Suppressor macrophage (primary cell): ENCODE results near the gene BBS1.

Source experiments
- DNase-seq, 4 experiments: peaks; one replicate each; pipeline ENCODE4 v3.0.0-alpha.2; 2020 to 2022

Gene BBS1

DNA sequence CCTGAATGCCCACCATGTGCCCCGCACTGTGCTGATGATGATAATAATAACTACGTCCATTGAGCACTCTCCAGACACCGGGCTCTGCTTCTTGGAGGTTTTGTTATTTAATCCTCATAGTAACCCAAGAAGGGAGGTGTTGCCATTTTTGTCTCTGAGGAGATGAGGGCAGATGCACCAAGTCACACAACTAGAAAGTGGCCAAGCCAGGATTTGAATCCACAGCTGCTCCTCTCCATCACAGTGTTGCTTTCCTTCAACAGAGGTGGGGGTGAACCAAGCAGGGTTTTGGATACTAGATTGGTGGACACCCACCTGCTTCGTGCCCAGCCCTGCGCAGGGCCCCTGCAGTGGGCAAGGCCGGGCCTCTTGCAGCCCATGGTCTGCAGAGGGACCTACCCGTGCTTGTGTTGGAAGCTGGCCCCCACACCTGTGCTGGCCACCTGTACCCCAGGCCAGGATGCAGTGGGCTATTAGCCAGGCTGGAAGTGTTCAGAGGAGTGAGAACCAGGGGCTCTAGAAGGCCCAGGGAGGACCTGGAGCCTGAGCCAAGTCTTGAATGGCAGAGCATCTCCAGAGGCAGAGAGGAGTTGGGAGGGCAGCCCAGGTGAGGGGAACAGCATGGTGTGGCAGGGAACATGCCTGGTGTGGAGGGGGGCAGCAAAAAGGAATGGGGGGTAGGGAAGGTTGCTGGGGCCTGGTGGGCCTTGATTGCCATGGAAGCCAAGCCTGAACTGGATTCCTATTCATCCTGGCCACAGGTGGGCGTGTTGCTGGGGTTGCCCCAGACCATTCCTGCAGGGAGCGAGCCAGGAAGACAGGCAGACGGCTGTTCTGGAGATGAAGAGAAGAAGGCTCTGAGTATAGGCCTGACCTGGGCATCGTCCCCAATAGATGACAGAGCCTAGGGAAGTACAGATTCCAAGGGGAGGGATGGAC lies 32.9 kb upstream of the BBS1 start:
- no peak for DNase-seq

DNA sequence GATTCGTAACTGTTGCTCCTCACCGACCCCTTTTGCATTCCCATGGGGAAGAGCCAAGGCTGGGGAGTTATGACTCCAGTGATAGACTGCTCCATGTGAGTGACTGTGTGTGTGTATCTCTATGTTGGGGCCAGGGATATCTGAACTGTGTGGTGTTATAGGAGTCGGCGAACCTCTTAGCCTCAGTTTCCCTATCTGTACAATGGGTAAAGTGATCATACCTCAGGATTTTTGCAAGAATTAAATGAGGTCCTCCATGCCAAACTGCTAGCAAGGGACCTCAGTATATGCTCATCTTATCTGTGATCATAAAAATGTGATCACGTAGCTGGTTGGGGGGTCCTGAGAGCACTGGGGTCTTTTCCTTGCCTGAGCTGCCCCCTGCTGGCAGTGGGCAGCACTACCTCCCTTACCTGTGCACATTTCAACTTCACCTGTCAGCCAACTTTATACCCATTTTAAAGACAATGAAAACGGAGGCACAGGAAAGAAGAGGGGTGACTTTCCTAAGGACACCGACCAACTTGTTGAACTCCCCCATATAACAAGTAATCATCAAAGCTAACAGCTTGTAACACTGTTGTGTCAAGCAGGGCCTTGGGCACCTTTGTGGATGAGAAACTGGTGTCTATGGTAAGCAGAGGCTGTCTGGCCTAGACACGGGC lies 31.6 kb upstream of the BBS1 start:
- DNase-seq, result peak in 2 of 4 experiments; percentile 27 to 38

DNA sequence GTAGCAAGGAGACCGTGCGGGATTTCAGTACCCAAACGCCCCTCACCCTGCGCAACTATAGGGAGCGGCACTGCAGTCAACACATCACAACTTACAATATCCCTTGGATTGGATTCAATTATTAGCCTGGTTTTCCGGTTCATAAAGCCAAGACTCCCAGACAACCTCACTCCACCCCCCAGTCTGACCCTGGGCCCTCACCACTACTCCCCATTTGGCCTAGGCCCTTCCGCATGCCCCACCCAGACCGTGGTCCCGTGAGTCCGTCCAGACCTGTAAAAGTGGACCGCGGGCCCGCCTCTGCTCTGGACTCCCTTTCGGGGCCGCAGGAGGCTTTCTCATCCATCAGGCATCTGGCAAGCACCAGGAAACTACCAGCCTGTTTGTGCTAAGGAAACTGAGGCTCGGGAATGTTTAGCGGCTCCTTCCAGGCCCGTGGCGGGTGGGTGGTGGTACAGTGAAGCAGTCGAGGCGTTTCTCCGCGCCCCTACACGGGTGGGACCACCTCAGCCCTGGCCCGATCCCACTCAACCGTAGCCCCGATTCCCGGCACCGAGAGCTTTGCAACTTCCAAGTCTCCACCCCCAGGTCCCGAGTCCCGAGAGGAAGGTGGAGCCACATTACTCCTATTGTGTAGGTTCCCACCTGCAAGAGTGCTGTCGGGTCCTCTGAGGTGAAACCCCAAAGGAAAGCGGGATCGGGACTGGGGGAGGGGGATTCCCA lies 30.9 kb upstream of the BBS1 start:
- DNase-seq, result peak; percentile 32 to 65 (median 50)

DNA sequence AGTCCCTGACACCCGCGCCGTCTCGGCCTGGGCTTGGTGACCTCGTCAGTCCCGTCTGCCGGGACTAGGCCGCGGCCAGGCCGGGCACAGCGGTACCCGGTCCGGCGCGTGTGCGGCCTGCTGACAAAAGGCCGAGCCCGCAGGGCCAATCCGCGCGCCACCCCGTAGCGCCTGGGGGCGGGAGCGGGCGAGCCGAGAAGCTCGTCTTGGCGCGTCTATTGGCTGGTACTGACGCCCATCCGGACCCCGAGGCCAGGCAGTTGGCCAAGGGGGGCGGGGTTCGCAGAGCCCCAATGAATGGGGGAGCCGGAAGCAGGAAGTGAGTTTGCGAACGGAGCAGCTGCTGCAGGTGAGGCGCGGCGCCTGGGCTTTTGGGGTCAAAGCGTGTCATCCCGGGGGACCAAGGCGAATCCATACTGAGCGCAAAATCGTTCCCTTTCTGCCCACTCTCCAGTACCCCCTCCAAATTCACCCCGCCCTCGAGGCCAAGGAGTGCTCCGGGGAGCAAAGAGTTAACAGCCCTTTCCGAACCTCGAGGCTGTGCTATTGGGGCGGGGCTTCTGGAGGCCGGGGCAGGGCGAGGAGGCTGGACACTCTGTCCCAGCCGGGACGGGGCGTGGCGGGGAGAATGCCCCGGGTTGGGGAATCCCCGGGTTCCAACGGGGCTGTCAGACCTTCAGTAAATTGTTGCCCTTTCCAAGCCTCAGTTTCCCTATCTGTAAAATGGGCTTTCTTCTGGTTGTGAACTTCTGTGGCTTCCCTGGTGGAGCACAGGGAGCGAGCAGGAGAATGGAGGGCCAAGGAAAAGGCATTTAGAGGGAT lies 30.1 kb upstream of the BBS1 start, which contains the start of gene DPP3:
Gene DPP3 (plus strand): TSS at position 318 of the 822 bp plus-strand sequence. CDS start 1,767 bp downstream, outside the sequence.
- peak; percentile 98 to 100 (median 99) for DNase-seq

DNA sequence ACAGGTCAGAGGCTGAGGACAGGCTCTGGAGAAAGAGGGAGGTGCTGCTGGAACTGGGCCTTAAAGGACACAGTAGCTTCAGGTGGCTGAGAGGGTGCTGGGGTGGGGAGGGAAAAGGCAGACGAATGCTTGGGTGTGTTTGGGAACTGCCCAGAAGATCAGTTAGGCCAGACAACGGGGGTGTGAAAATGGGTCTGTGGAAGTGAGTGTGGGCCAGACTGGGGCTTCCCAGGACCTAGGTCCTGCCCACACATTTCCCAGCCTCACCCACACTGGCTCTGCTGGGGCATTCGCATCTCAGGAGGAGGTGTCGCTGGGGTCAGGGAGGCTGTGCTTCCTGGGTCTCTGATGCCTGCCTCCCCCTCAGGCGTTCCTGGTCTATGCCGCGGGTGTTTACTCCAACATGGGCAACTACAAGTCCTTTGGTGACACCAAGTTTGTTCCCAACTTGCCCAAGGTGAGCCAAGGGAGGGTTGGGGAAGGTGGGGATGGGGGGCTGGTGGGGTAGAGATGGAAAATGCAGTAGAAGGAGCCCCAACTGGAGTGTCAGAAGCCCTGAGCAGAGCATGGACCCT lies 25.5 kb upstream of the BBS1 start:
- DNase-seq, result peak in 1 of 4 experiments; percentile 11

DNA sequence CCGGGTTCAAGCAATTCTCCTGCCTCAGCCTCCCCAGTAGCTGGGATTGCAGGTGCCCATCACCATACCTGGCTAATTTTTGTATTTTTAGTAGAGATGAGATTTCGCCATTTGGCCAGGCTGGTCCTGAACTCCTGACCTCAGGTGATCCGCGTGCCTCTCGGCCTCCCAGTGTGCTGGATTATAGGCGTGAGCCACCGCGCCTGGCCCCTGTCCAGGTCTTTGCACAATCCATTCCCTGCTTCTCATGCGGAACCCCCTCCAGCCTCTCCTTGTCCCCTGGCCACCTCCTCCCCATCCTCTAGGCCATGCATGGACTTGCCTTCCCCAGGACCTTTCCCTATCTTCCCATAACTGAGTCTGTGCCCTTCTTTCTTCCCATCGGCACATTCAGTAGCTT lies 21.5 kb upstream of the BBS1 start:
- no peak for DNase-seq

DNA sequence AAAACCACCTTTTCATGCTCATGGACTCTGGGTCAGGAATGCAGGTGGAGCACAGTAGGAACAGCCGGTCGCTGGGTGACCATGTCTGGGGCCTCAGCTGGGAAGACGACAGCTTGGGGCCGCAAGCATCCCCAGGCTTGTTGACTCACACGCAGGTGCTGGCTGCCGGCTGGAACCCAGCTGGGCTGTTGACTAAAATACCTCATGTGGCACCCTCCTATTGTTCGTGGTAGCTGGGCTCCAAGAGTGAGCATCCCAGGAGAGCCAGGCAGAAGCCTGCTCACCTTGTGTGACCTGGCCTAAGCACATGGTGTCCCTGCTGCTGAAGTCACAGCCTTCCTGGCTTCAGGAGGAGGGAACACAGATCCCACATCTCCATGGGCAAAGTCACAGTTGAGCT lies 20.8 kb upstream of the BBS1 start:
- no peak for DNase-seq

DNA sequence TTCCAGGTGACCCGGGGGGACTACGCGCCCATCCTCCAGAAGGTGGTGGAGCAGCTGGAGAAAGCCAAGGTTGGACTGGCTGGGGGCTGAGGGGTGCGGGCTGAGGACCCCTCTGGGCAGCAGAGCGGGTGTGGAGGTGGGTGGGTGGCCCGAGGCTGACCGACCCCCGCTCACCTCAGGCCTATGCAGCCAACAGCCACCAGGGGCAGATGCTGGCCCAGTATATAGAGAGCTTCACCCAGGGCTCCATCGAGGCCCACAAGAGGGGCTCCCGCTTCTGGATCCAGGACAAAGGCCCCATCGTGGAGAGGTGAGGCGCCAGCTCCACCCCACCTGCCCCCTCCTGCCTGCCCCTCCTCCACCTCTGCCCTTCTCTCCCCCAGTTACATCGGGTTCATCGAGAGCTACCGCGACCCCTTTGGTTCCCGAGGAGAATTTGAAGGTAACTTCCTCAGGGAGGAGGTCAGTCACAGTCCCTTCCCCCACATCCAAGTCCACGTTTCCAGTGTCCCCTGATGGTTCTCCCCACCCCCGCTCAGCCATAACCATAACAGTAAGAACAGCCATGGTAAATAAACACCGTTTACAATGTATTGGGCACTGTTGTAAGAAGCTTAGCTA lies 19.0 kb upstream of the BBS1 start:
- DNase-seq, result no peak

DNA sequence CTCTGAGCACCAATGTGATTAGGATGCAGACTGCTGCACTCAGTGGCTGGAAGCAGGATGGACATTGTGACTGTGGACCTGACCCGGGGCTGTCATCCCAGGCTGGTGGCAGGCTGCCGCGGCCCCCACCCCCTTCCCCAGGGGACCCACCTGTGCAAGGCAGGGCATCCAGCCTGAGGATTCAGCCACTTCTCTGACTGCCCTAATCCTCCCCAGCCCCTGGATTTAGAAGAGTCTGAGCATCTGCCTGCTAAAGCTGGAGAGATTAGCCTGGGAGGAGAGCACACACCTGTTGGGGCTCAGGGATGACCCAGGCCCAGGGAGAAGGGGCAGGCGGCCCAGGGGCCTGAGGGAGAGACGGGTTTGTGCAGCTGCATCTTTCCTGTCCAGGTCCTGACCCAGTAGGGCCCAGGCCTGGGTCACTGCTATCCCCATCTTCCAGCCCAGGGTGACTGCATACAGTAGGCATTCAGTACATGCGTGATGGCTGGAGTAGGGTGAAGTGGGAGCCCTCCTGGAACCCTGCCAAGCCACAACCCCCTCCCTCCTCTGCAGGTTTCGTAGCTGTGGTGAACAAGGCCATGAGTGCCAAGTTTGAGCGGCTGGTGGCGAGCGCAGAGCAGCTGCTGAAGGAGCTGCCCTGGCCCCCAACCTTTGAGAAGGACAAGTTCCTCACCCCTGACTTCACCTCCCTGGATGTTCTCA lies 18.1 kb upstream of the BBS1 start:
- no peak for DNase-seq

DNA sequence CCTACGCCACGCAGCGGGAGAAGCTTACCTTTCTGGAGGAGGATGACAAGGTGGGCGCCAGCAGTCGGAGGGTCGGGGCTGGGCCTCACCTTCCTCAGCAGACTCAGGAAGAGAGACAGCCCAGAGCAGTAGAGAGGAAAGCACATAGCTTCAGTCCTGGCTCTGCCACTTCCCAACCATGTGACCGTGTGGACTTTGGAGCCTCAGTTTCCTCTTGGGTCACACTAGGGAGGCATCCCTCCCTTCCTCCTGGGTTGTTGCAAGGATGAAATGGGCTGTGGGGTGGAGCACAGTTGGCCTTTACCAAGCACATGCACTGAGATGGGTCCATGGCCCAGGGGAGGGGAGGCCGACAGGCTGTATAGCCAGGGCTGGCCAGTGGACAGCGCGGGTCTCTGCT lies 17.3 kb upstream of the BBS1 start:
- DNase-seq, result no peak

DNA sequence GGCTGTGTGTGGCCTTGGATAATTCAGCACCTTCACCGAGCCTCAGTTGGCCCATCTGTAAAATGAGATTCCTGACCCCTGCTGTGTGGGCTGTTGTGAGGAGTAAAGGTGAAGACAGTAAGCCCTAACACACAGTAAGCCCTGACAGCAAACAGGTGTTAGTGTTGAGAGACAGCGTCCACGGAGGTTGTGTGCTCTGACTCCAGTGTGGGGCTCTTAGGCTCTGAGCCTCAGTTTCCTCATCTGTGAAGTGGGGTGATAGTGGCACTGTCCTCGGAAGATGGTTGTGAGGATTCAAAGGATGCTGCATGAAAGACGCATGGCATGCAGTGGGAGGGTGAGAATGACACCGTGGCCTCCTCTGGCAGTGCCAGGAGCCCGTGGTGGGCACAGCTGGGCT lies 16.0 kb upstream of the BBS1 start:
- no peak for DNase-seq

DNA sequence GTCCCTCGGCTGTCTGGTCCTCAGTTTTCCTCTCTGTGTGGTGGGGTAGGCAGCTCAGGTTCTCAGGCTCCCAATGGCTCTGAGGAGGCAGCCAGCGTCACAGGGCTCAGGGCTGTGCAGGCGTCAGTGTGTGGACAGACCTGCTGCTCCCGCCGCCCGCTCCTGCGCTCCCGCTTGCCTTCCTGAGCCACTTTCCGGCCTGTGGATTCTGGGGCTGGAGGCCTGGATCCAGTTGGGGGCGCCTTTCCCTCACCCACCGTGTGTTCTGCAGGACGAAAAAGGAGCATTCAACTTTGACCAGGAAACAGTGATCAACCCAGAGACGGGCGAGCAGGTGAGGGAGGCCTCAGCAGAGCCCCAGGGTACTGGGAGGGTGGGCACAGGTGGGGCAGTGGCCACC lies 15.5 kb upstream of the BBS1 start:
- DNase-seq, result no peak

DNA sequence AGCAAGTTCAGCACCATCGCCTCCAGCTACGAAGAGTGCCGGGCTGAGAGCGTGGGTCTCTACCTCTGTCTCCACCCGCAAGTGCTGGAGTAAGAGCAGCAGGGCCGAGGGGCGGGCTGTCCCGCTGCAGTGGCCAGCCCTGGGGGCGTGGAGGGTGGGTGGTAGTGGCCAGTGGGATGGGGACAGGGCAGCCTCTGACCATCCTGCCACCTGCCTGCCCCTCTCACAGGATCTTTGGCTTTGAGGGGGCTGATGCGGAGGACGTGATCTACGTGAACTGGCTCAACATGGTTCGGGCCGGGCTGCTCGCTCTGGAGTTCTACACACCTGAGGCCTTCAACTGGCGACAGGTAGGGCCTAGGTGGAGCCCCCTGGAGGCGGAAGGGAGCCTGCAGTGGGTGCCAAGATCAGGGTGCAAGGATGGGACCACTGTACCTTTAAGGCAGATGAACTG lies 15.0 kb upstream of the BBS1 start:
- no peak for DNase-seq

DNA sequence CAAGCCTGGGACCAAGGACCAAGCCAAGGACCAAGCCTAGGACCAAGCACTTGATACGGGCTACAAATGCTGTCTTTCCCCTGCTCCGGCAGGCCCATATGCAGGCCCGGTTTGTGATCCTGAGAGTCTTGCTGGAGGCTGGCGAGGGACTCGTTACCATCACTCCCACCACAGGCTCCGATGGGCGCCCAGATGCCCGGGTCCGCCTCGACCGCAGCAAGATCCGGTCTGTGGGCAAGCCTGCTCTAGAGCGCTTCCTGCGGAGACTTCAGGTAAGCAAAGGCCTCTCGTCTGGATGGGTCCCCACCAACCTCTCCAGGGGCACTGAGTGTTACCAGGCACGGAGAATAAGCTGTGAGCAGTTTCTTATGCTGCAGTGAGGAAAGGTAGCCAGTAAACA lies 13.2 kb upstream of the BBS1 start:
- no peak for DNase-seq

DNA sequence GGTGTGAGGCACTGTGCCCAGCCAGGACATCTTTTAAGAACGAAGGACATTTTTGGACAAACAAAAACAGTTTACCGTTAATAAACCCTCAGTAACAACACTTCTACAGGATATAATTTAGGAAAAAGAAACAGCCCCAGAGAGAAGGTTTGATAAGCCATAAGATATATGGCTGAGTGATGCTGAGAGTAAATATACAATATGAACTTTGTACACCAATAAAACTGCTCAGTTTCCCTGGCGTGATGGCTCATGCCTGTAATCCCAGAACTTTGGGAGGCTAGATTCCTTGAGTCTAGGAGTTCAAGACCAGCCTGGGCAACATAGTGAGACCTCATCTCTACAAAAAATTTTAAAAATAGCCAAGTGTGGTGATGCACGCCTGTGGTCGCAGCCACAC lies 11.9 kb upstream of the BBS1 start:
- no peak for DNase-seq

DNA sequence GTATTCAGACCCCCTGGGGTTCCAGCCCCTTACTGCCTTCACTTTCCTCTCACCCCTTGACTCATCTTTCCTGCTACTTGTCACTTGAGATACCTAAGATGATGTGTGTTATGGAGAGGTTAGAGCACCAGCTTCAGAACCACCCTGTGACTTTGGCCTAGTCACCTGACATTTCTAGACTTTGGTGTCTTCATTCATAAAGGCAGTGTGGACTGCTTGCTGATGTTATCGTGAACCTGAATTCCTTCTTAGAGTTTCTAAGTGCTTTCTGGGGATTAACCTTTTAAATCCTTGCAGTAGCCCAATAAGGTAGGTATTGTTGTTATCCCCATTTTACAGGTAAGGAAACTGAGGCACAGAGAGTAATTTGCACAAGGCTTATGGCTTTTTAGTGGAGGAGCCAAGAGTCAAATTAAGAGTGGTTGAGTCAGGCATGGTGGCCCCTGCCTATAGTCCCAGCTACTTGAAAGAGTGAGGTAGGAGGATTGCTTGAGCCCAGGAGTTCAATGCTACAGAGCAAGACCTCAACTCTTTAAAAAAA lies 5.1 kb upstream of the BBS1 start:
- no peak for DNase-seq

DNA sequence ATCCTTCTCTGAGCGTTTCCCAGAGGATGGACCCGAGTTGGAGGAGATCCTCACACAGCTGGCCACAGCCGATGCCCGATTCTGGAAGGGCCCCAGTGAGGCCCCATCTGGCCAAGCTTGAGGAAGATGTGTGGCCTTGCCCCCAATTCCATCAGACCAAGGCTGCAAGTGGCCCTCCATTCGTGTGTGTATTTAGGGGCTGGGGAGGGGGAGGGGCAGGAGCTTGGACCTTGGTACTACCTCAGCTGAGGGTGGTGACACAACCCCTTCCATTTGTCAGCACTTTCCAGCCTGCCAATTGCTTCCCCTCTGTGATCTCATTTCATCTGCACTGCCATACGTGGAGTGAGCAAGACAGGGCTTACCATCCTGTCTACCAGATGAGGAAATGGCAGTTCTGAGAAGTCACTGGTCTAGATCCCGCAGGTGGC lies 1.3 kb upstream of the BBS1 start:
- peak; percentile 11 to 50 (median 36) for DNase-seq

DNA sequence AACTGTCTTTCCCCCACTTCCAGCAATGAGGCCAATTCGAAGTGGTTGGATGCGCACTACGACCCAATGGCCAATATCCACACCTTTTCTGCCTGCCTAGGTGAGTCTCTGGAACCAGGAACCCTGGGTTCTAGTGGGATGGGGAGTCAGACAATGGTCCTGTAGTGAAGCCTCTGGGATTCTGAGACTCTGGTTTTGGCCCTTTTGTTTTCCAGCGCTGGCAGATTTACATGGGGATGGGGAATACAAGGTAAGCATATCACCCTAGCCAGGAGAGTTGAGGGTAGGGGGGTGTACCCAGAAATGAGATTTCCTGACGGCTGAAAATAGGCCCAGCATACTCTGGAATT lies 530 bp downstream of the BBS1 start:
- DNase-seq, result no peak

DNA sequence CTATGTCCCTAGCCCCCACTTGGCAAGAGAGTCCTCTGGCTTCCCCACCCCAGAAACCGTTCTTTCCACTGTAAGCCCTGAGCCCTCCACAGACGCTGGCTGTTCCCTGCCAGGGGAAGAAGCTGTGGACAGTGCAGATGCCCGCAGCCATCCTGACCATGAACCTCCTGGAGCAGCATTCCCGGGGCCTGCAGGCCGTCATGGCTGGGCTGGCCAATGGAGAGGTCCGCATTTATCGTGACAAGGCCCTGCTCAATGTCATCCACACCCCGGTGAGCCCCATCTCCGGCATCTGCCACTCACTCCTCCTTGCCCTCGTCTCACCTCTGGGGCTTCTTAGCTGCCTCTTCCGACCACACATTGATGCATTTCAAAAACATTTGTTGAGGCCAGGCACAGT lies 13.2 kb downstream of the BBS1 start:
- DNase-seq, result no peak

DNA sequence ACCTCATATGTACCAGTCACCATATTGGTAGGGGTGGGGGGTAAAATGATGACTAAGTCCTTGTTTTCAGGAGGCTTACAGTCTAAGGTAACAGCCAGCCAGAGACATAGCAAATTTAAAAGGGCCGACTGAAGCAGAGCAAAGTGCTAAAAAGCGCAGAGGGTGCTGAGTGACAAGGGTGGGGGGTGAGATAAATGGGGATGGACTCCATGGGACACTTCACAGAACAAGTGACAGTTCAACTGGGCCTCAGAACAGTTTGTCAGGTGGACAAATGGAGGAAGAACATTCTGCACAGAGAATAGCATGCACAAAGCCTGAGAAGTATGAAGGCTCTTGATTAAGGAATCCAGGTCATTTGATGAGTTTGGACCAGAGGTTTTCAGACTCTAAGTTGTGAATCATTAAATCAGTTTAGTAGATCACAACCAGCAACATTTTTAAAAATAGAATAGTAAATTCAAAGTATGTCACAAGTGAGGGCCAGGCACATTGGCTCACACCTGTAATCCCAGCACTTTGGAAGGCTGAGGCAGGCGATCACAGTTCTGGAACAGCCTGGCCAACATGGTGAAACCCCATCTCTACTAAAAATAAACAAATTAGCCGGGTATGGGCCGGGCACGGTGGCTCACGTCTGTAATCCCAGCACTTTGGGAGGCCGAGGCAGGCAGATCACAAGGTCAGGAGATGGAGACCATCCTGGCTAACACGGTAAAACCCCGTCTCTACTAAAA lies 14.0 kb downstream of the BBS1 start:
- no peak for DNase-seq
